ENCODE measurements around the gene RPL18A. TPM values are rescaled to one million over a fixed set of nuclear protein-coding genes. Genes with fewer than 3 reads are reported as not detected.

RPL18A gene
- total and polyA plus RNA-seq, 2 of the 13 experiments (the other 11 are each of a cell fraction or from before 2014, with no cell fraction given) = 1,471 to 2,004 TPM

GRCh38 chr19:17859533-17860330 is at the start of gene RPL18A (continued):
- TF ChIP-seq ZNF770 (CRISPR knock-in tag; IDR thresholded peaks at IDR 0.05) (peak; percentile 41; the same call in 1 of the 2 replicates), NR2F6 (IDR thresholded peaks at IDR 0.05) (no peak), NR2F6 (CRISPR knock-in tag; IDR thresholded peaks at IDR 0.05) (no peak), ZNF546 (CRISPR knock-in tag; conservative IDR thresholded peaks at IDR 0.05) (no peak), MTA3 (CRISPR knock-in tag; IDR thresholded peaks at IDR 0.05) (no peak), THYN1 (CRISPR knock-in tag; IDR thresholded peaks at IDR 0.05; ENCODE audit: borderline replicate concordance, low read depth) (no peak), KDM5A (IDR thresholded peaks at IDR 0.05; ENCODE audit: borderline replicate concordance, low read length) (no peak), TRAFD1 (CRISPR knock-in tag; IDR thresholded peaks at IDR 0.05; ENCODE audit: borderline replicate concordance) (no peak), ZNF841 (CRISPR knock-in tag; IDR thresholded peaks at IDR 0.05; ENCODE audit: borderline replicate concordance) (no peak), LCORL (IDR thresholded peaks at IDR 0.05) (no peak), LCORL (CRISPR knock-in tag; IDR thresholded peaks at IDR 0.05) (0 out of 2 replicates have a peak, but pooled peaks have one; percentile 16), ZNF598 (CRISPR knock-in tag; IDR thresholded peaks at IDR 0.05; ENCODE audit: borderline replicate concordance) (no peak; the same call in 1 of the 2 replicates), ZNF33B (CRISPR knock-in tag; IDR thresholded peaks at IDR 0.05) (peak; percentile 84; the same call in 1 of the 2 replicates), FOXK1 (CRISPR knock-in tag; IDR thresholded peaks at IDR 0.05; ENCODE audit: borderline replicate concordance, low read depth) (peak; percentile 86), ZNF3 (CRISPR knock-in tag; IDR thresholded peaks at IDR 0.05) (no peak), GMEB1 (CRISPR knock-in tag; IDR thresholded peaks at IDR 0.05; ENCODE audit: borderline replicate concordance) (peak; percentile 88), ZNF792 (CRISPR knock-in tag; IDR thresholded peaks at IDR 0.05) (peak; percentile 26; the same call in 1 of the 2 replicates), AKAP8 (CRISPR knock-in tag; IDR thresholded peaks at IDR 0.05) (no peak), SIN3B (IDR thresholded peaks at IDR 0.05; ENCODE audit: low read length) (no peak), CBX5 (CRISPR knock-in tag; IDR thresholded peaks at IDR 0.05; ENCODE audit: borderline replicate concordance) (no peak), NR2F2 (IDR thresholded peaks at IDR 0.05; ENCODE audit: borderline replicate concordance, low read depth) (no peak; the same call in 1 of the 2 replicates), ZNF224 (CRISPR knock-in tag; IDR thresholded peaks at IDR 0.05) (no peak), ZBTB26 (CRISPR knock-in tag; IDR thresholded peaks at IDR 0.05; ENCODE audit: borderline replicate concordance) (peak; percentile 71; the same call in 1 of the 2 replicates), ZSCAN31 (CRISPR knock-in tag; IDR thresholded peaks at IDR 0.05; ENCODE audit: low read depth) (no peak), ZNF678 (CRISPR knock-in tag; IDR thresholded peaks at IDR 0.05) (no peak)

All from HepG2 (cell line).